Heart left ventricle (tissue), 13 donors: ENCODE results near the gene ATP13A4.

Source experiments
- CTCF ChIP-seq, 12 donors: fragments of 200-600 bp; sonication (generic) in 4 of 12; IDR thresholded peaks; one replicate each; pipeline versions ENCODE4 v1.5.0 to v1.8.0; 2018 to 2022; ENCODE audit warnings: antibody characterized with exemption in 12 of 12, mild to moderate bottlenecking in 5 of 12
- POLR2A ChIP-seq, 2 donors: fragments of 450-650 bp; IDR thresholded peaks; one replicate each; pipeline ENCODE4 v1.6.1; 2017; ENCODE audit warnings: antibody characterized with exemption in 2 of 2, mild to moderate bottlenecking in 2 of 2, moderate library complexity in 2 of 2
- donor health status: ischemic (EF 13 %, LVEDD 7.1; RV severe dilation, severe dysfunction).
- donor health status: DM: no; HTN: yes; CAD: no.
- donor health status: DM: no; HTN: no; CAD: no.
- donor health status: ischemic (EF 25% LVEDD 6.9; RV normal size, moderate dysfunction).
- donor health status: ischemic (EF 25% LVEDD 5.7; RV mildly dilated, moderate dysfunction).
- donor health status: ischemic (EF 35%, LVEDD 5.7; RV mildly dilated, moderate dysfunction).
- donor health status: nonischemic (EF 11% LVEDD 7.7; RV severe dilation, severe dysfunction).
- donor health status: DM: yes; HTN: yes; CAD: no.
- donor health status: PGD.
- donor health status: ischemic (EF 29% LVEDD 5.4; RV normal size, mild dysfunction).
- donor health status: nonischemic (EF 23%, LVEDD 6.1; RV moderate dilation, normal function).

GRCh38 chr3:193388361-193388760, 166.3 kb downstream of the ATP13A4 start:
- no peak for TF ChIP-seq CTCF (IDR thresholded peaks at IDR 0.05)
- no peak for TF ChIP-seq POLR2A (IDR thresholded peaks at IDR 0.05)
